Spleen (tissue), 7 donors: ENCODE measurements around the gene PALMD.

ENCODE experiments used
- CTCF ChIP-seq, 11 experiments: fragments of 200-600 bp in 7 of 11; fragments of 450-650 bp in 4 of 11; sonication (generic) in 4 of 11; IDR thresholded peaks in 8 of 11; conservative IDR thresholded peaks in 3 of 11; 1 replicate in 7 of 11; 2 replicates in 4 of 11; pipeline versions ENCODE4 v1.4.0 to v1.8.0; 2016 to 2021; ENCODE audit warnings: antibody characterized with exemption in 11 of 11, inconsistent platforms in 4 of 11, mild to moderate bottlenecking in 1 of 11
- POLR2A ChIP-seq, 3 donors: fragments of 450-650 bp; IDR thresholded peaks; one replicate each; pipeline ENCODE4 v1.5.1; 2017; ENCODE audit warnings: antibody characterized with exemption in 3 of 3, mild to moderate bottlenecking in 1 of 3
- donor health status: DM: no; HTN: no; CAD: no; lungs with moderate emphysema.
- donor health status: DM: no; HTN: no; CAD: no.
- donor health status: DM: no; HTN: no; CAD: no.

DNA sequence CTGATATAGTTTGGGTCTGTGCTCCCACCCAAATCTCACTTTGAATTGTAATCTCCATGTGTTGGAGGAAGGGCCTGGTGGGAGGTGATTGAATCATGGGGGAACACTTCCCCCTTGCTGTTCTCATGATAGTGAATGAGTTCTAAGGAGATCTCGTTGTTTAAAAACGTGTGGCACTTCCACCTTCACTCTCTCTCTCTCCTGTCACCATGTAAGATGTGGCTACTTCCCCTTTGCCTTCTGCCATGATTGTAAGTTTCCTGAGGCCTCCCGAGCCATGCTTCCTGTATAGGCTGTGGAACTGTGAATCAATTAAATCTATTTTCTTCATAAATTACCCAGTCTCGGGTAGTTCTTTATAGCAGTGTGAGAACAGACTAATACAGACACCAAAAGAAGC is 80.1 kb downstream of the PALMD start:
- TF ChIP-seq CTCF (IDR thresholded peaks at IDR 0.05 in 8 of 11, conservative IDR thresholded peaks at IDR 0.05 in 3 of 11) (no peak), POLR2A (IDR thresholded peaks at IDR 0.05) (no peak)
